22Rv1 (cell line): ENCODE data around the gene FAM151A.

Source experiments
- H3K27ac ChIP-seq: fragments of 450-650 bp; 2 replicates; pipeline ENCODE4 v1.5.1; 2017
- ZFX ChIP-seq: fragments of 450-650 bp; IDR thresholded peaks from 2 replicates; pipeline ENCODE4 v1.6.1; 2017; ENCODE audit warnings: antibody characterized with exemption, borderline replicate concordance
- TF ChIP-seq, protein P1 (sequence below): fragments of 450-650 bp; IDR thresholded peaks from 2 replicates; pipeline ENCODE4 v1.5.1; 2017; ENCODE audit warnings: mild to moderate bottlenecking

FAM151A gene

DNA sequence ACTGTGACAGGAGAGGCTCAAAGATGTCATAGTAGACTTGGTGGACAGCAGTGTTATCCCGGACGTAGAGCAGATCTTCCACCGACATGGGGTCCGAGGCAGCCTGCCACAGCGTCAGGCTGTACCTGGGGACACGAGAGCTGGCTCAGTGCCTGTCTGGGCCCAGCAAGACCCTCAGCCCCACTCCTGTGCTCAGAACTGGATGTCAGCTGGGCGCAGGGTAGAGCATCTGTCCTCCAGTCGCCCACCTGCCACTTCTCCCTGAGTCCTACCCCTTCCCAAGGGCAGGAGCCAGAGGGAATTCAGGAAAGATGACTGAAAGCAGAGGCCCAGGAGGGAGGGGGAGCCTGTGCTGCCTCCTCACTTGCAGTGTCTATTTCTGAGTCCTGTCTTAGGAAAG is 11.7 kb downstream of the FAM151A start:
- TF ChIP-seq, protein P1, sequence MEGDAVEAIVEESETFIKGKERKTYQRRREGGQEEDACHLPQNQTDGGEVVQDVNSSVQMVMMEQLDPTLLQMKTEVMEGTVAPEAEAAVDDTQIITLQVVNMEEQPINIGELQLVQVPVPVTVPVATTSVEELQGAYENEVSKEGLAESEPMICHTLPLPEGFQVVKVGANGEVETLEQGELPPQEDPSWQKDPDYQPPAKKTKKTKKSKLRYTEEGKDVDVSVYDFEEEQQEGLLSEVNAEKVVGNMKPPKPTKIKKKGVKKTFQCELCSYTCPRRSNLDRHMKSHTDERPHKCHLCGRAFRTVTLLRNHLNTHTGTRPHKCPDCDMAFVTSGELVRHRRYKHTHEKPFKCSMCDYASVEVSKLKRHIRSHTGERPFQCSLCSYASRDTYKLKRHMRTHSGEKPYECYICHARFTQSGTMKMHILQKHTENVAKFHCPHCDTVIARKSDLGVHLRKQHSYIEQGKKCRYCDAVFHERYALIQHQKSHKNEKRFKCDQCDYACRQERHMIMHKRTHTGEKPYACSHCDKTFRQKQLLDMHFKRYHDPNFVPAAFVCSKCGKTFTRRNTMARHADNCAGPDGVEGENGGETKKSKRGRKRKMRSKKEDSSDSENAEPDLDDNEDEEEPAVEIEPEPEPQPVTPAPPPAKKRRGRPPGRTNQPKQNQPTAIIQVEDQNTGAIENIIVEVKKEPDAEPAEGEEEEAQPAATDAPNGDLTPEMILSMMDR, result no peak
- TF ChIP-seq ZFX, result no peak
- no peak overlapping the region for H3K27ac ChIP-seq

DNA sequence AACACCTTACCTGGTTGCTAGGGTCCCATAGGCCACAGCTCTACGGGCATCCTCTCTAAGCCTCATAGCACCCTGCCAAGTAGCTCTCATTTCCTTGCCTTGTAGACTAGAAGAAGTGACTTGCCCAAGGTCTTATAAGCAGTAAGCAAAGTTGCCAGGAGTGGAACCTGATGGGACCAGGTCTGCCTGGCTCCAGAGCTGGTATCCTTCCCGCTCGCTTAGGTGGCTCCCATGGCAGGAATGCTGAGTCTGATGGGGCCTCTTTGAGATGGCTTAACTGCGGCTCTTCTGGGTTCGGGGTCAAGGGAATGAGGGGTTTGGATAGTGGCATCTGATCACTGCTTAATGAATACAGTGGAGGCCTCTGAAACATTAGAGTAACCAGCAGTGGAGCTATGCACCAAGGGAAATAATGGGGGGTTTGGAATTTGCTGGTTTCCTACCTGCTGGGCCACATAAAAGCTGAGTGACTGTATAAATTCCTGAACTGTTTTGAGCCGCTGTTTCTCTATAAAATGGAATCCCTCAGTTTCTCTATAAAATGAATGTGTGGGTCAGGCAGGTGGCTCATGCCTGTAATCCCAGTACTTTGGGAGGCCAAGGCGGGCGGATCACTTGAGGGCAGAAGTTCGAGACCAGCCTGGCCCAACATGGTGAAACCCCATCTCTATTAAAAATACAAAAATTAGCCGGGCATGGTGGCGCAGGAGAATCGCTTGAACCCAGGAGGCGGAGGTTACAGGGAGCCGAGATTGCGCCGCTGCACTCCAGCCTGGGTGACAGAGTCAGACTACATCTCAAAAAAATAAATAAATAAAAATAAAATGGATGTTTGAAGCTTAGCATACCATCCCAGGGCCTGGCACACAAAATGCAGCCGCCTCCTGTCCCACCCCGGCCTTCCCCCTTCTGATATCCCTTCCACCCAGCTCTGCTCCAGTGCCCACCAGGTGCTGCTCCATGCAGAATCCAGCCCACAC is 12.4 kb downstream of the FAM151A start:
- H3K27ac ChIP-seq, result no peak overlapping the region
- TF ChIP-seq ZFX, result no peak
- TF ChIP-seq, protein P1, result no peak

DNA sequence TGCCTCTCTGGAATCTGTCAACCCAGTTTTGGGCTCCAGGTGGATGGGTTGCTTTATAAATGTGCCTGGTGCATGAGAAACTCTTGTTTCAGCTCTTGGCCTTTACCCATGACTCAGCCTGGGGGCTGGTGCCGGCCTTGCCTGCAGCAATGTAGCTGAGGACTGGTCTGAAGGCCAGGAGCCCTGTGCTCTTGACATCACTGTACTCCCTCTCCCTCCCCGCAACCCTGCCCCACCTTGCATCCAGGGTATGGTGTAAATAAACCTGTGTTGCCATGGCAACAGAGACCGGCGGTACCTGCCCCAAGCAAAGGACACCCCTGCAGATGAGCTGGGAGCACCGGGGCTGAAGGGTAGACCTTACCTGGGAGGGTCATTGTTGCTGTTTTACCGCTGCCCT is 13.3 kb downstream of the FAM151A start:
- no peak overlapping the region for H3K27ac ChIP-seq

DNA sequence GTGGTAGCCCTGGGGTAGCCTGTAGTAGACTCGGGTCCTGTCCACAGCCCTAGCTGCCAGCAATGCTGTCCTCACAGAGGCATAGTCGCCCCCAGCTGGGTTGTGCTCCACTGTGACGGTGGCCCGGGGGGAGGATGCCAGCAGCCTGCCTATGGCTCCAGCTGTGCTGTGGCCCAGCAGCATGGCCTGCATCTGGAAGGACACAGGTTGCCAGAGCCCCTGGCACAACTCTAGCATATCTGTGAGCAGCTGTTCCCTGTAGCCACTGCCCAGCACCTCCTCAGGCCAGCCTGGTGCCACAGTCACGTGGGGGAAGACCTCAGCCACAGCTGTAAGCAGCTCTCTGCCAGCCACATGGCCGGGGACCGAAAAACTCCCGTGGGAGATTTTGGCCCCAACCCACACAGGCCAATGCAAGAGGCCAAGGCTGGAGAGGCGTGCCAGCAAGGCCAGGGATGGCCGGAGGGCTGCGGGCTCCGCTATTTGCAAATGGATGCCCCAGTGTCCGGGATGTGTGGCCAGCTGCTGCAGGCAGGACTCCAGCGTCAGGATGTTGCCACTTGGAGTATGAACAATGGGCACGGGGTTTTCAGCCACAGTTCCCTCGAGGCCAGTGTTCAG is 13.9 kb downstream of the FAM151A start:
- TF ChIP-seq, protein P1, result no peak
- TF ChIP-seq ZFX, result no peak
- no peak overlapping the region for H3K27ac ChIP-seq

More for the DNA sequence above, 13.3 kb downstream of the FAM151A start:
- no peak for TF ChIP-seq ZFX
- TF ChIP-seq, protein P1, result no peak

DNA sequence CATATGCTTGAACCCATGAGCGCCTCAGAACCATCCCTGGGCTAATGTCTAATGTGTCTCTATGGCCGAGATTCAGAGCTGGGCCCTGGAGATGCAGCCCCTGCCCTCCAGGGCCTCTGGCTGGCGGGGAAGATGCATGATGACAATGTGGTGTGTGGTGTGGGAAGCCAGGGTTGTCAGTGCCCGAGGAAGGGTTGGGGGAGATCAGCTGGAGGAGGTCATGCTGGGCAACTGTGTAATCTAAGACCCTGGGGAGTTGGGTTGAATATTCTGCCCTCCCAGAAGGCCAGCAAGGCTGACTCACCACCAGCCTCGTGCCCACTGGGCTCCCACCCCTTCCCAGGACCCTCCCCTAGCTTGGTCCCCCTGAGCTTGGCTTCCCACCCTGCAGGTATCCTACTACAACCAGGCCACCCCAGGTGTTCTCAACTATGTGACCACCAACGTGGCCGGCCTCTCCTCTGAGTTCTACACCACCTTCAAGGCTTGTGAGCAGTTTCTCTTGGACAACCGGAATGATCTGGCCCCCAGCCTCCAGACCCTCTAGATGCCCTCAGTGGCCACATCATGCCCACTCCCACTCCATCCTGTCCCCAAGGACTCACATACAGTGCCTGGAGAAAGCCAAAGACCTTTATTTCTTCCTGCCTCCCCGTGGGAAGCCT is 14.6 kb downstream of the FAM151A start:
- TF ChIP-seq, protein P1, result no peak
- no peak for TF ChIP-seq ZFX
- no peak overlapping the region for H3K27ac ChIP-seq

DNA sequence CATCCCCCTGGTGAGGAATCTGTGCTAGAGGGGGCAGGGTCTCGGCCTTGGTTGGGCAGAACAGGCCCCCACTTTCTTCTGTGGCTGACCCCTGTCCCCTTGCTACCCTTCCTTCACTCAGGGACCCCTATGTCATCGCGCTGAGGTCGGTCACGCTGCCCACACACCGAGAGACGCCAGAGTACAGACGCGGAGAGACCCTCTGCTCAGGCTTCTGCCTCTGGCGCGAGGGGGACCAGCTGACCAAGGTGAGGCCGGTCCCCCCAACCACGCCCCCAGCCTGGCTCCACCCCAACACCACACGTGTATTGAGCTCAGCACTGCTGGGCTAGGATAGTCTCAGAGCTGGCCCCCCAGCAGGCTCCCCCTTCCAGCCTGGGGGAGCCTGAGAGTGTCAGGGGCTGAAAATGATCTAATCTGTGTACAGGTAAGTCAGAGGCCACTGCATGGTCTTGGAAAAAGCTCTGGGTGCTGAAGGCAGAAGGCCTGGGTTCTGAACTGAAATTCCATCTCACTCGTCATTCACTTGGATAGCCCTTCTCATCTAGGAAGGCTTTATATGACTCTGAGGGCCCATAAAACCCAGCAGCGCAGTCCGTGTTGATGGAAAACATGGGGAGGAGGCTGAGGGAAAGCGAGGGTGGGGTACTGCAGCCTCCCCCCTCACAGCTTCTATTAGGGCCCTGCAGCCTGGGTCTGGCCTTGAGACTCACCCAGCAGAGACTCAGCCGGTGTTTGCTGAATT is 15.3 kb downstream of the FAM151A start:
- no peak for TF ChIP-seq ZFX
- TF ChIP-seq, protein P1, result no peak
- H3K27ac ChIP-seq, result no peak overlapping the region
